Measurements from ENCODE around the gene ARMH3.

DNA sequence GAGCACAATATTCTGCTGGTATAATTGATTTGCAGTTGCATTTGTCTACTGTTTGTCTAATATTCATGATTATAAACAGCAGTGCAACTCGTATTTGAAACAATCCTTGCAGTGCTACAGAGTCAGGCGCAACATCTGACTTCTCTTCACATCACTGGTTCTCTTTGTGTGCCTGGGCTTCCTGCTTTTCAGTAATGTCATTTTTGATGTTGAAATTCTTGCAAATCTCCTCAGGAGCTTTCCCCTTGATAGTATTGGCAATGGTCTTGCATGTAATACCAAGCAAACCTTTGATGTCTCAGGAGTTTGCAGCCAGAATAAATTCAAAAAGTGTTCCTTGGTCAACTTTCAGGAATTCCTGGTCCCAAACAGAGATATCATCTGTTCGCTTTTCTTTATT, 29.4 kb upstream of the ARMH3 start:
- TF ChIP-seq TAF1 (IDR thresholded peaks at IDR 0.05; ENCODE audit: borderline replicate concordance, low read depth, low read length) (no peak), POLR2A (IDR thresholded peaks at IDR 0.05; ENCODE audit: low read depth, low read length) (no peak)

All from GM12892 (cell line).